Measurements from ENCODE around the gene DSTN.

Gene DSTN

DNA sequence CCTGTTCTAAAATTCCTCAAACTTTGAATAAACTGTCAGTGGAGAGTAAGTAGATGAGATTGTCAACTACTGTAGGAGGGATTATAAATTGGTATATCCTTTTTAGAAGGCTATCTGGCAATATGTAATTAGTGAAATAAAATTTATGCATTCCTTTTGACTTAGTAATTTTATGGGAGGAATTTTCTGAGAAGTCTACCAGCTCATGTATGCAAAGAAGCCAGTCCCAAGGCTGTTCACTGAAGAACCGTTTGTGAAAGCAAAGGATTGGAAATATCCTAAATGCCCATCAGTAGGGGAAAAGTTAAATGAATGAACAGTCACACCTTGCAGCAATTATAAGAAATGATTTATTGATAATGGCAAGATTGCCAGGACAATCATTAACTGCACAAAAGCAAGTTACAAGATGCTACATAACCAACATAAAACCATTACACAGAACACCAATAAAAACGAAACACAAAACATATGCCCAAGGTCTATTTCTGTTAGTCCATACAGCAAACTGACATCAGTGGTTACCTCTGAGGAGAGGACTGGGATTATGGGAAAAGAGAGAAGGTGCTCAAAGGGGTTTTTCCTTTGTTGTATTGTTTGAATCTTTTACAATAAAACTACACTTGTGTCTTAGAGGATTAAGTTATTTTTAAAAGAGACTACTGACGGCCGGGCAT is 4.6 kb upstream of the DSTN start:
- no peak for TF ChIP-seq PATZ1 (CRISPR knock-in tag; IDR thresholded peaks at IDR 0.05; ENCODE audit: borderline replicate concordance)
- TF ChIP-seq ISL1 (CRISPR knock-in tag; IDR thresholded peaks at IDR 0.05) = peak; percentile 82
- TF ChIP-seq ZNF8 (CRISPR knock-in tag; IDR thresholded peaks at IDR 0.05) = no peak
- ATAC-seq = peak; percentile 12

DNA sequence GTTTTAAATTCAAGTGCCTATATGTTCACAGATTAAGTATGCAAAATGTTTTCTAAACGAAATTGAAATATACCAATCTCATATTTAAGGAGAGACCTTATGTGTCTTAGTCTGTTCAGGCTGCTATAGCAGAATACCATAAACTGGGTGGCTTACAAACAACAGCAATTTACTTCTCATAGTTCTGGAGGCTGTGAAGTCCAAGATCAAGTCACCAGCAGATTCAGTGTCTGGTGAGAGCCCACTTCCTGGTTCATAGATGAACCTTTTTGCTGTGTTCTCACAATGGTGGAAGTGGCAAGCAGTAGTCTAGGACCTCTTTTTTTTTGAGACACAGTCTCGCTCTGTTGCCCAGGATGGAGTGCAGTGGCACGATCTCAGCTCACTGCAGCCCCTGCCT is 3.5 kb upstream of the DSTN start:
- TF ChIP-seq RARB (CRISPR knock-in tag; IDR thresholded peaks at IDR 0.05) = no peak
- TF ChIP-seq GLIS3 (CRISPR knock-in tag; IDR thresholded peaks at IDR 0.05) = no peak
- no peak for TF ChIP-seq CSRNP3 (CRISPR knock-in tag; IDR thresholded peaks at IDR 0.05)
- no peak for TF ChIP-seq PATZ1 (CRISPR knock-in tag; IDR thresholded peaks at IDR 0.05; ENCODE audit: borderline replicate concordance)
- no peak for TF ChIP-seq ZNF565 (CRISPR knock-in tag; conservative IDR thresholded peaks at IDR 0.05; ENCODE audit: low read depth)
- no peak for TF ChIP-seq ARNTL (CRISPR knock-in tag; IDR thresholded peaks at IDR 0.05; ENCODE audit: borderline replicate concordance, low read depth)
- TF ChIP-seq TOX (CRISPR knock-in tag; IDR thresholded peaks at IDR 0.05; ENCODE audit: borderline replicate concordance) = no peak
- no peak for TF ChIP-seq ESRRG (CRISPR knock-in tag; IDR thresholded peaks at IDR 0.05)
- no peak for TF ChIP-seq TCF4 (CRISPR knock-in tag; IDR thresholded peaks at IDR 0.05; ENCODE audit: borderline replicate concordance)
- TF ChIP-seq ZNF70 (CRISPR knock-in tag; IDR thresholded peaks at IDR 0.05) = no peak
- TF ChIP-seq ZC3H10 (CRISPR knock-in tag; IDR thresholded peaks at IDR 0.05) = no peak
- no peak for TF ChIP-seq ZNF8 (CRISPR knock-in tag; IDR thresholded peaks at IDR 0.05)
- TF ChIP-seq PPARA (CRISPR knock-in tag; IDR thresholded peaks at IDR 0.05; ENCODE audit: borderline replicate concordance) = no peak
- no peak for TF ChIP-seq ZFP3 (CRISPR knock-in tag; IDR thresholded peaks at IDR 0.05)
- TF ChIP-seq ISL1 (CRISPR knock-in tag; IDR thresholded peaks at IDR 0.05) = no peak
- no peak for TF ChIP-seq SNAI2 (CRISPR knock-in tag; IDR thresholded peaks at IDR 0.05)
- no peak for TF ChIP-seq BACH2 (CRISPR knock-in tag; IDR thresholded peaks at IDR 0.05; ENCODE audit: borderline replicate concordance)
- no peak for TF ChIP-seq CREB5 (CRISPR knock-in tag; IDR thresholded peaks at IDR 0.05; ENCODE audit: low read depth)
- TF ChIP-seq OSR1 (CRISPR knock-in tag; IDR thresholded peaks at IDR 0.05) = no peak
- TF ChIP-seq CSDC2 (CRISPR knock-in tag; IDR thresholded peaks at IDR 0.05) = no peak
- ATAC-seq = no peak

GRCh38 chr20:17568045-17568788 is 1.7 kb upstream of the DSTN start:
- no peak for ATAC-seq
- TF ChIP-seq ZNF565 (CRISPR knock-in tag; conservative IDR thresholded peaks at IDR 0.05; ENCODE audit: low read depth) (no peak), GLIS3 (CRISPR knock-in tag; IDR thresholded peaks at IDR 0.05) (no peak), ZNF70 (CRISPR knock-in tag; IDR thresholded peaks at IDR 0.05) (no peak), POU6F1 (CRISPR knock-in tag; IDR thresholded peaks at IDR 0.05; ENCODE audit: borderline replicate concordance, low read depth) (no peak), TCF4 (CRISPR knock-in tag; IDR thresholded peaks at IDR 0.05; ENCODE audit: borderline replicate concordance) (no peak), CREB5 (CRISPR knock-in tag; IDR thresholded peaks at IDR 0.05; ENCODE audit: low read depth) (no peak)
